GM11168 (cell line): Measurements from ENCODE around the gene MYBPHL.

Source experiments
- in situ Hi-C: fragments of 300-500 bp; cut with MboI; formaldehyde crosslinking; loops from one replicate; pipeline ENCODE4 v1.12.0; 2022; ENCODE audit warnings: low sequenced_read_pairs; ENCODE audit not compliant: unreplicated experiment

Gene MYBPHL

GRCh38 chr1:109255097-109255651 is 51.6 kb downstream of the MYBPHL start:
- in situ Hi-C loops = no loop called here

GRCh38 chr1:109254621-109255096 is 52.2 kb downstream of the MYBPHL start:
- in situ Hi-C loops = no loop called here

GRCh38 chr1:109253803-109254620 is 52.8 kb downstream of the MYBPHL start:
- in situ Hi-C loops = no loop called here

- in situ Hi-C loops = no loop called here
Measured at GRCh38 chr1:109252893-109253802, 53.7 kb downstream of the MYBPHL start.

DNA sequence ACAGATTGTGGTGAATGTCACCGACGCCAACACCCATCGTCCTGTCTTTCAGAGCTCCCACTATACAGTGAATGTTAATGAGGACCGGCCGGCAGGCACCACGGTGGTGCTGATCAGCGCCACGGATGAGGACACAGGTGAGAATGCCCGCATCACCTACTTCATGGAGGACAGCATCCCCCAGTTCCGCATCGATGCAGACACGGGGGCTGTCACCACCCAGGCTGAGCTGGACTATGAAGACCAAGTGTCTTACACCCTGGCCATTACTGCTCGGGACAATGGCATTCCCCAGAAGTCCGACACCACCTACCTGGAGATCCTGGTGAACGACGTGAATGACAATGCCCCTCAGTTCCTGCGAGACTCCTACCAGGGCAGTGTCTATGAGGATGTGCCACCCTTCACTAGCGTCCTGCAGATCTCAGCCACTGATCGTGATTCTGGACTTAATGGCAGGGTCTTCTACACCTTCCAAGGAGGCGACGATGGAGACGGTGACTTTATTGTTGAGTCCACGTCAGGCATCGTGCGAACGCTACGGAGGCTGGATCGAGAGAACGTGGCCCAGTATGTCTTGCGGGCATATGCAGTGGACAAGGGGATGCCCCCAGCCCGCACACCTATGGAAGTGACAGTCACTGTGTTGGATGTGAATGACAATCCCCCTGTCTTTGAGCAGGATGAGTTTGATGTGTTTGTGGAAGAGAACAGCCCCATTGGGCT is 54.5 kb downstream of the MYBPHL start:
- in situ Hi-C loops = no loop called here

DNA sequence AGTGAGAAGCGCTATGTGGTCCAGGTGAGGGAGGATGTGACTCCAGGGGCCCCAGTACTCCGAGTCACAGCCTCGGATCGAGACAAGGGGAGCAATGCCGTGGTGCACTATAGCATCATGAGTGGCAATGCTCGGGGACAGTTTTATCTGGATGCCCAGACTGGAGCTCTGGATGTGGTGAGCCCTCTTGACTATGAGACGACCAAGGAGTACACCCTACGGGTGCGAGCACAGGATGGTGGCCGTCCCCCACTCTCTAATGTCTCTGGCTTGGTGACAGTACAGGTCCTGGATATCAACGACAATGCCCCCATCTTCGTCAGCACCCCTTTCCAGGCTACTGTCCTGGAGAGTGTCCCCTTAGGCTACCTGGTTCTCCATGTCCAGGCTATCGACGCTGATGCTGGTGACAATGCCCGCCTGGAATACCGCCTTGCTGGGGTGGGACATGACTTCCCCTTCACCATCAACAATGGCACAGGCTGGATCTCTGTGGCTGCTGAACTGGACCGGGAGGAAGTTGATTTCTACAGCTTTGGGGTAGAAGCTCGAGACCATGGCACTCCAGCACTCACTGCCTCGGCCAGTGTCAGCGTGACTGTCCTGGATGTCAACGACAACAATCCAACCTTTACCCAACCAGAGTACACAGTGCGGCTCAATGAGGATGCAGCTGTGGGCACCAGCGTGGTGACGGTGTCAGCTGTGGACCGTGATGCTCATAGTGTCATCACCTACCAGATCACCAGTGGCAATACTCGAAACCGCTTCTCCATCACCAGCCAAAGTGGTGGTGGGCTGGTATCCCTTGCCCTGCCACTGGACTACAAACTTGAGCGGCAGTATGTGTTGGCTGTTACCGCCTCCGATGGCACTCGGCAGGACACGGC is 55.3 kb downstream of the MYBPHL start:
- in situ Hi-C loops = no loop called here

DNA sequence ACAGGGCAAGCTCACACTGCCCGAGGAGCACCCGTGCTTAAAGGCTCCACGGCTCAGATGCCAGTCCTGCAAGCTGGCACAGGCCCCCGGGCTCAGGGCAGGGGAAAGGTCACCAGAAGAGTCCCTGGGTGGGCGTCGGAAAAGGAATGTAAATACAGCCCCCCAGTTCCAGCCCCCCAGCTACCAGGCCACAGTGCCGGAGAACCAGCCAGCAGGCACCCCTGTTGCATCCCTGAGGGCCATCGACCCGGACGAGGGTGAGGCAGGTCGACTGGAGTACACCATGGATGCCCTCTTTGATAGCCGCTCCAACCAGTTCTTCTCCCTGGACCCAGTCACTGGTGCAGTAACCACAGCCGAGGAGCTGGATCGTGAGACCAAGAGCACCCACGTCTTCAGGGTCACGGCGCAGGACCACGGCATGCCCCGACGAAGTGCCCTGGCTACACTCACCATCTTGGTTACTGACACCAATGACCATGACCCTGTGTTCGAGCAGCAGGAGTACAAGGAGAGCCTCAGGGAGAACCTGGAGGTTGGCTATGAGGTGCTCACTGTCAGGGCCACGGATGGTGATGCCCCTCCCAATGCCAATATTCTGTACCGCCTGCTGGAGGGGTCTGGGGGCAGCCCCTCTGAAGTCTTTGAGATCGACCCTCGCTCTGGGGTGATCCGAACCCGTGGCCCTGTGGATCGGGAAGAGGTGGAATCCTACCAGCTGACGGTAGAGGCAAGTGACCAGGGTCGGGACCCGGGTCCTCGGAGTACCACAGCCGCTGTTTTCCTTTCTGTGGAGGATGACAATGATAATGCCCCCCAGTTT is 56.1 kb downstream of the MYBPHL start:
- in situ Hi-C loops = no loop called here

DNA sequence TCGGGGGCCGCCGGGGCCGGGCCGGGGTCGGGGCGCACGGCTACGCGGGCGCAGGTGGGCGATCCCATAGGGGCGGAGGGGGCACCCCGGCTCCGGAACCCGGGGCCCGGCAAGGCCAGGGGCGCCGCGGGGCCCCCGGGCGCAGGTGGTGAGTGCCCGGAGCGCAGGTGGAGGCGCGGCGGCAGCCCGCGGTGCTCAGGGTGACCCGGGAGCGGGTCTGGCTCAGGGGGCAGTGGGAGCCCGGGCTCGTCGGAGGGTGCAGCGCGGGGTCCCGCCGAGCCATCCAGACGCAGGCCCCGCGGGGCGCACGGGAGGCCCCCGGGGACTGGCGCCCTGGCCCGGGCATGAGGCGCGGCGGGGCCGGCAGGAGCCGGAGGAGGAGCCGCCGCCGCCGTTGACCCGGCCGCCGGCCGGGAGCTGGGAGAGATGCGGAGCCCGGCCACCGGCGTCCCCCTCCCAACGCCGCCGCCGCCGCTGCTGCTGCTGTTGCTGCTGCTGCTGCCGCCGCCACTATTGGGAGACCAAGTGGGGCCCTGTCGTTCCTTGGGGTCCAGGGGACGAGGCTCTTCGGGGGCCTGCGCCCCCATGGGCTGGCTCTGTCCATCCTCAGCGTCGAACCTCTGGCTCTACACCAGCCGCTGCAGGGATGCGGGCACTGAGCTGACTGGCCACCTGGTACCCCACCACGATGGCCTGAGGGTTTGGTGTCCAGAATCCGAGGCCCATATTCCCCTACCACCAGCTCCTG is 57.0 kb downstream of the MYBPHL start:
- in situ Hi-C loops = no loop called here

DNA sequence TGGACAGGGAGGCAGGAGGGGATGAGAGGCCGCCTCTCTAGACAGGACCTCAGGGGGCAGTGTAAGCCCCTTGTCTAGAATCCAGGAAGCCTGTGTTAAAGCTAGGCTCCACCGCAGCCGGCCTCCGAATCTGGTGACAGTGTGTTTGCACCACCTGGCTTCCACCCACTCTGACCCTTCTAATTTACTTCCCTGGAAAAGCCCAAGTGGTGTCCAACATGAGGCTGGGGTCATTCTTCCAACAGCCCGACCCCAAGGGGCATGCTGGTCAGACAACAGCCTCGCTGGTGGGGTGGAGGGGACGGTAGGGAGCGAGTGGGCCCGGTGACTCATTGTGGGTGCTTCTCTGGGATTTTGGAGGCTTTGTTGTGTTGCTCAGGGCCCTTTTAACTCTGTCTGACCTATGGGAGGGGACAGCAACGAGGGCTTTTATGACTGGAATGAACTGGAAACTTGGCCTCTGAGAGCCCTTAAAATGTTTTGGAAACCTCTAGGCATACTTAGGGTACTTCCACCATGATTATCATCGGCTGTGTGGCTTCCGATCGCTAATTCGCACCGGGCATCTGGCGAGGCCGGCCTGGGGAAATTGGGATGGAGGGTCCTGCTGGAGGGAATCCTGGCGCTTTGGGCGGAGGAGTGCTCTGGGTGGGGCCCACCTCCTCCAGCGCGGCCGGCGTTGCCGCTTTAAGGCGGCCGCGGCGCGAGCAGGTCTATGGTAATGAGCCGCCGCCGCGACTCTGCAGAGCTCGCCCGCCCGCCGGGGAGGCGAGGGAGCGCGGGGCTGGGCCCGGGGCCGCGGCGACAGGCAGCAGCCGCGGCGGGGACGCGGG is 57.8 kb downstream of the MYBPHL start, which contains the start of gene CELSR2:
CELSR2 (plus strand) TSS at position 743 of the 833 bp plus-strand sequence. CDS start 541 bp downstream, outside the sequence.
- in situ Hi-C loops = no loop called here

DNA sequence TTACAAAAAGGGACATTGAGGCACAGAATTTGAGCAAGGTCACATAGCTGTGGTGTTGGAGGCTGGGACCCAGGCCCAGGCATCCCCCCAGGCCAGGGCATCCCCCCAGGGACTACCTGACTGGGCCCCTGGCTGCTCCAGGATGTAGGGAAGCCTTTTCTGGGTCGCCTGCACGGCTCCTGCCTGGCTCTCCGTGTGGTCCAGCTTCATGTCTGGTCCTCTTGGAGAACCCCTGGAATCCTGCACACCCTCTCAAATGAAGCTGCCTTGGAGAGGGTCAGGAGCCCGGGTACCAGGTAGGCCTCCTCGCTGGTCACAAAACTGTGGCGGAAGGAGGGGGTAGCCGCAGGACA is 58.4 kb downstream of the MYBPHL start:
- in situ Hi-C loops = no loop called here

- in situ Hi-C loops = no loop called here
Measured at GRCh38 chr1:109247401-109248365, 59.1 kb downstream of the MYBPHL start.

- in situ Hi-C loops = no loop called here
Measured at GRCh38 chr1:109246141-109246551, 60.7 kb downstream of the MYBPHL start.

DNA sequence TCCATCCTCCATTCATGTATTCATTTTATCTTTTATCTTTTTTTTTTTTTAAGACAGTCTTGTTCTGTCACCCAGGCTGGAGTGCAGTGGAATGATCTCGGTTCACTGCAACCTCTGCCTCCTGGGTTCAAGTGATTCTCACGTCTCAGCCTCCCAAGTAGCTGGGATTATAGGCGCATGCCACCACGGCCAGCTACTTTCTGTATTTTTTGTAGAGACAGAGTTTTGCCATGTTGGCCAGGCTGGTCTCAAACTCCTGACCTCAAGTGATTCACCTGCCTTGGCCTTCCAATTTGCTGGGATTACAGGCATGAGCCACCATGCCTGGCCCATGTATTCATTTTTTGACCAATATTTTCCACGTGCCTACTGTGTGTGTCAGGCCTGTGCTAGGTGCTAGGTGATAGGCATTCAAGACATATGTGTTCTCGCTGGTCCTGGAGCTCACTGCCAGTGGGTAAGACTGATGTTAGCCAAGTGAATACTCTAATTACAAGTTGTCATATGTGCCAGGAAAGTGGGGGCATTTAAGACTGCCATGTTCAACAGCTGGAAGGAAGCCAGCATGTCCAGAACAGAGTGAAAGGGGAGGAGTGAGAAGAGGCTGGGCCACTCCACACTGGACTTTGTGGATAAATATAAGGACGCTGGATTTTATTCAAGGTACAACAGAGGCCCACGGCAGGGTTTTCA is 62.8 kb downstream of the MYBPHL start:
- in situ Hi-C loops = no loop called here

- in situ Hi-C loops = no loop called here
Measured at GRCh38 chr1:109243221-109243620, 63.6 kb downstream of the MYBPHL start.

- in situ Hi-C loops = no loop called here
Measured at GRCh38 chr1:109242387-109242786, 64.4 kb downstream of the MYBPHL start.
